WTC11 (cell line): ENCODE results near the gene TMEM120B. TPM values are rescaled to one million over a fixed set of nuclear protein-coding genes. Genes with fewer than 3 reads are reported as not detected.
A peak's percentile ranks its signal among the peaks of the same experiment; 100 is the strongest.

Experiments used
- ATAC-seq: fragments of 200-7000 bp; cut with Tn5 transposase; 2 replicates; pipeline ENCODE4 v1.10.0; 2021; ENCODE audit warnings: mild to moderate bottlenecking, moderate library complexity
- CTCF ChIA-PET: fragments of 300-600 bp; sonication (Branson Sonifier 250); formaldehyde crosslinking; loops from one replicate; lab custom pipeline; 2021; ENCODE audit warnings: antibody characterized with exemption; lab: Charles Lee
- POLR2A ChIA-PET: fragments of 350-600 bp; sonication (Branson Sonifier 250); formaldehyde crosslinking; loops from one replicate; lab custom pipeline; 2021; ENCODE audit warnings: antibody characterized with exemption; lab: Charles Lee
- DNase-seq: peaks from one replicate; pipeline ENCODE4 v3.0.0; 2021; ENCODE audit warnings: low spot score
- H3K27ac Mint-ChIP-seq: 2 replicates; pipeline ENCODE4 v1.8.0; 2021; ENCODE audit warnings: mixed read lengths
- H3K27me3 Mint-ChIP-seq: 2 replicates; pipeline ENCODE4 v1.8.0; 2021; ENCODE audit warnings: low read depth, mild to moderate bottlenecking, moderate library complexity, mixed read lengths
- H3K36me3 Mint-ChIP-seq: 2 replicates; pipeline ENCODE4 v1.8.0; 2021; ENCODE audit warnings: mixed read lengths
- H3K4me1 Mint-ChIP-seq: 2 replicates; pipeline ENCODE4 v1.8.0; 2022; ENCODE audit warnings: mixed read lengths
- H3K4me3 Mint-ChIP-seq: 2 replicates; pipeline ENCODE4 v1.8.0; 2021; ENCODE audit warnings: mild to moderate bottlenecking, moderate library complexity, mixed read lengths
- H3K9me3 Mint-ChIP-seq: 2 replicates; pipeline ENCODE4 v1.8.0; 2021; ENCODE audit warnings: mixed read lengths
- ATF2 ChIP-seq: sonication (generic); formaldehyde crosslinking; IDR thresholded peaks from 2 replicates; pipeline ENCODE4 v1.8.1; 2022; ENCODE audit warnings: low read depth, missing genetic modification reagents, borderline replicate concordance
- E2F5 ChIP-seq: sonication (generic); formaldehyde crosslinking; IDR thresholded peaks from 2 replicates; pipeline ENCODE4 v1.8.1; 2022; ENCODE audit warnings: mild to moderate bottlenecking, moderate library complexity, missing genetic modification reagents
- ETV6 ChIP-seq: sonication (generic); formaldehyde crosslinking; IDR thresholded peaks from 2 replicates; pipeline ENCODE4 v1.8.1; 2022; ENCODE audit warnings: mild to moderate bottlenecking, missing genetic modification reagents
- HMGXB4 ChIP-seq: sonication (generic); formaldehyde crosslinking; IDR thresholded peaks from 2 replicates; pipeline ENCODE4 v1.8.1; 2023; ENCODE audit warnings: mild to moderate bottlenecking, moderate library complexity, missing genetic modification reagents
- KAT7 ChIP-seq: sonication (generic); formaldehyde crosslinking; IDR thresholded peaks from 2 replicates; pipeline ENCODE4 v1.8.1; 2023; ENCODE audit warnings: missing genetic modification reagents, mild to moderate bottlenecking, borderline replicate concordance
- NFATC4 ChIP-seq: fragments of 250-450 bp; sonication (Bioruptor Pico); IDR thresholded peaks from 2 replicates; pipeline ENCODE4 v1.9.0; 2021; ENCODE audit warnings: mild to moderate bottlenecking
- SOX15 ChIP-seq: fragments of 250-450 bp; sonication (Bioruptor Pico); IDR thresholded peaks from 2 replicates; pipeline ENCODE4 v1.9.0; 2021; ENCODE audit warnings: mild to moderate bottlenecking
- ZNF263 ChIP-seq: sonication (generic); formaldehyde crosslinking; IDR thresholded peaks from 2 replicates; pipeline ENCODE4 v1.8.1; 2022; ENCODE audit warnings: low read depth, mild to moderate bottlenecking, moderate library complexity, missing genetic modification reagents
- ZNF281 ChIP-seq: sonication (generic); formaldehyde crosslinking; IDR thresholded peaks from 2 replicates; pipeline ENCODE4 v1.8.0; 2023; ENCODE audit warnings: mild to moderate bottlenecking, missing genetic modification reagents
- ZNF423 ChIP-seq: fragments of 250-450 bp; sonication (Bioruptor Pico); IDR thresholded peaks from 2 replicates; pipeline ENCODE4 v2.1.2; 2022; ENCODE audit warnings: mild to moderate bottlenecking, moderate library complexity
- total RNA-seq: library from RNA; stranded (reverse); gene quantifications from 3 replicates; pipeline ENCODE4 v1.2.3, GENCODE V29; 2021
- TF ChIP-seq, protein P1 (sequence below): sonication (generic); formaldehyde crosslinking; IDR thresholded peaks from 2 replicates; pipeline ENCODE4 v1.8.0; 2022; ENCODE audit warnings: mild to moderate bottlenecking, missing genetic modification reagents
- TF ChIP-seq, protein P2 (sequence below): fragments of 250-450 bp; sonication (Bioruptor Pico); conservative IDR thresholded peaks from 2 replicates; pipeline ENCODE4 v1.9.0; 2021; ENCODE audit warnings: mild to moderate bottlenecking
- TF ChIP-seq, protein P3 (sequence below): sonication (generic); formaldehyde crosslinking; IDR thresholded peaks from 2 replicates; pipeline ENCODE4 v1.8.1; 2023; ENCODE audit warnings: mild to moderate bottlenecking, missing genetic modification reagents, borderline replicate concordance
- TF ChIP-seq, protein P4 (sequence below): fragments of 250-450 bp; sonication (Bioruptor Pico); IDR thresholded peaks from 2 replicates; pipeline ENCODE4 v1.9.0; 2021; ENCODE audit warnings: moderate library complexity, mild to moderate bottlenecking, inconsistent platforms, borderline replicate concordance

TMEM120B gene
- total RNA-seq, 1 experiment from 2014 or later: 36.9 TPM

DNA sequence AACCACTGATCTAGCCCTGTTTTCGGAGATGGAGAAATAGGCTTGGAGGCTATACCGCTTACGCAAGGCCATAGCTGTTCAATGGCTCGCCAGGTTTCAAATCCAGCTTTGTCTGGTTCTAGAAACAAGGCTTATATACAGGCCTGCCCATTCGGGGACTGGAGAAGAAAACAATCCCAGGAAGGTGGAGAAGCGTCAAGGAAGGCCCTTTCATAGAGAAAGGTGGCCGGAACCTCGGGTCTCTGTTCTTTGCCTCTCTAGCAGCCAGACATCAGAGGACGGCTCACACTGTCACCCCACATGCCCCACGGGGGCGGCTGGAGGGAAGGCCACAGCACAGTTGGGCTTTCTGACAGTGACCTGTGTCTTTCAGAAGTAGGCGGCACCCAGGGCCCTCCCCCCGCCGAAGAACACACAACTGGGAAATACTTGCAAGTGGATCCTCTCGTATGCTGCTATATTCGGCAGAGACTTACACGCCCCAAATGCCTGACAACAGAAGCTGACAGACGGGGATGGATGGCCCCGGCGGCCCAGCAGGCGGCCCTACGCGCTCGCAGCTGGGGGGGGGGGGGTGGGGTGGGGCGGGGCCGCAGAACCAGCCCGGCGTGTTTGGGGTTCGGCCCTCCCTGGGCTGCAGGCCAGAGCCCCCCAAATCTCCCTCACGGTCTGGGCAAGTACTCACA is 86.7 kb downstream of the TMEM120B start:
- Mint-ChIP-seq H3K4me3 (peak overlapping the region; percentile 75), H3K9me3 (no peaks in the 10 kb centered on the region), H3K27ac (peak overlapping the region; percentile 92), H3K27me3 (no peaks in the 10 kb centered on the region), H3K4me1 (peaks cover 48% of the 10 kb centered on the region), H3K36me3 (peaks cover 15% of the 10 kb centered on the region)
- POLR2A ChIA-PET: interaction anchor here (0.5 to 11.7 kb wide), 3 partner anchors 10 to 89 kb away, joined by 3 to 161 read pairs (median 4); partner anchors contain the start of gene PSMD9
- DNase-seq (no peak), ATAC-seq (no peak)
- CTCF ChIA-PET: interaction anchor here (0.9 to 12.5 kb wide), 4 partner anchors 8 to 119 kb away, joined by 3 to 532 read pairs (median 116); partner anchors contain the start of genes CFAP251 and SETD1B
- no peak for TF ChIP-seq KAT7 (CRISPR knock-in tag)
- TF ChIP-seq, protein P1, sequence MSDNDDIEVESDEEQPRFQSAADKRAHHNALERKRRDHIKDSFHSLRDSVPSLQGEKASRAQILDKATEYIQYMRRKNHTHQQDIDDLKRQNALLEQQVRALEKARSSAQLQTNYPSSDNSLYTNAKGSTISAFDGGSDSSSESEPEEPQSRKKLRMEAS: 0 out of 2 replicates have a peak, but pooled peaks have one; percentile 15

- peak overlapping the region; percentile 75 for H3K4me3 Mint-ChIP-seq
- H3K36me3 Mint-ChIP-seq: peaks cover 14% of the 10 kb centered on the region
- no peaks in the 10 kb centered on the region for H3K27me3 Mint-ChIP-seq
- CTCF ChIA-PET: interaction anchor here (1.0 to 12.5 kb wide), 2 partner anchors 7 to 38 kb away, joined by 4 to 532 read pairs; partner anchors contain the start of gene SETD1B
- POLR2A ChIA-PET: interaction anchor here (0.5 to 11.7 kb wide), 2 partner anchors 9 to 87 kb away, joined by 4 to 161 read pairs; no protein-coding TSS in a partner anchor
- peak overlapping the region; percentile 89; the same call in 1 of the 2 replicates for H3K27ac Mint-ChIP-seq
- no peaks in the 10 kb centered on the region for H3K9me3 Mint-ChIP-seq
- peak; percentile 74 for DNase-seq
- peak; percentile 0; the same call in 1 of the 2 replicates for ATAC-seq
- H3K4me1 Mint-ChIP-seq: peaks cover 40% of the 10 kb centered on the region
- TF ChIP-seq, protein P2, sequence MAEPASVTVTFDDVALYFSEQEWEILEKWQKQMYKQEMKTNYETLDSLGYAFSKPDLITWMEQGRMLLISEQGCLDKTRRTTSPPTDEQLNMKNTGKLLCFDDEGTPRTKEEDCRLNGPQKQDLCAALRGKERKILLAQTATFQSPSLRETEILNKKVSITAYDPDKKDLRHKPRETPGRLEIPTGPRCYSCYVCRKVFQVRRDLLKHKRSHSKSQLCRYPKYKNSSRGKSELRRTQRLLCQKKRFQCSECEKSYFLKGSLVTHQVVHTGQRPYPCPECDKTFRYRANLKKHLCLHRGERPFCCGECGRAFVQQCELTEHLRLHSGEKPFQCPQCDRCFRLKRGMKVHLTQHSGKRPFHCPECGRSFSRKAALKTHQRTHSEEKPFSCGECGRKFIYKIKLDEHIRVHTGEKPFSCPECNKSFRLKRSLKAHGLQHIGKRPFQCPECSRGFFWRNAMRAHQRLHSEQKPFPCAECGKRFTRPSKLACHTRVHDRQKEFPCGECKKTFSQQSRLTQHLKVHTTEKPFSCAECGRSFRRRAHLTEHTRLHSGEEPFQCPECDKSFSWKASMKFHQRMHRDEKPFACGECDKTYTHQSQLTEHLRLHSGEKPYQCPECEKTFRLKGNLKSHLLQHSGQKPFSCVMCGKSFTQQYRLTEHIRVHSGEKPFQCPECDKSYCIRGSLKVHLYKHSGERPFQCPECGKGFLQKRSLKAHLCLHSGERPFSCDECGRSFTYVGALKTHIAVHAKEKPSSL (CRISPR knock-in tag): no peak
- TF ChIP-seq ZNF263 (CRISPR knock-in tag) (peak; percentile 91), SOX15 (CRISPR knock-in tag) (no peak), HMGXB4 (CRISPR knock-in tag) (peak; percentile 39; the same call in 1 of the 2 replicates), KAT7 (CRISPR knock-in tag) (0 out of 2 replicates have a peak, but pooled peaks have one; percentile 5), NFATC4 (no peak), ETV6 (CRISPR knock-in tag) (0 out of 2 replicates have a peak, but pooled peaks have one; percentile 48), ATF2 (CRISPR knock-in tag) (no peak), E2F5 (peak; percentile 46; the same call in 1 of the 2 replicates), ZNF281 (peak; percentile 70; the same call in 1 of the 2 replicates), ZNF423 (CRISPR knock-in tag) (peak; percentile 99)
- TF ChIP-seq, protein P1: peak; percentile 28; the same call in 1 of the 2 replicates
- TF ChIP-seq, protein P3, sequence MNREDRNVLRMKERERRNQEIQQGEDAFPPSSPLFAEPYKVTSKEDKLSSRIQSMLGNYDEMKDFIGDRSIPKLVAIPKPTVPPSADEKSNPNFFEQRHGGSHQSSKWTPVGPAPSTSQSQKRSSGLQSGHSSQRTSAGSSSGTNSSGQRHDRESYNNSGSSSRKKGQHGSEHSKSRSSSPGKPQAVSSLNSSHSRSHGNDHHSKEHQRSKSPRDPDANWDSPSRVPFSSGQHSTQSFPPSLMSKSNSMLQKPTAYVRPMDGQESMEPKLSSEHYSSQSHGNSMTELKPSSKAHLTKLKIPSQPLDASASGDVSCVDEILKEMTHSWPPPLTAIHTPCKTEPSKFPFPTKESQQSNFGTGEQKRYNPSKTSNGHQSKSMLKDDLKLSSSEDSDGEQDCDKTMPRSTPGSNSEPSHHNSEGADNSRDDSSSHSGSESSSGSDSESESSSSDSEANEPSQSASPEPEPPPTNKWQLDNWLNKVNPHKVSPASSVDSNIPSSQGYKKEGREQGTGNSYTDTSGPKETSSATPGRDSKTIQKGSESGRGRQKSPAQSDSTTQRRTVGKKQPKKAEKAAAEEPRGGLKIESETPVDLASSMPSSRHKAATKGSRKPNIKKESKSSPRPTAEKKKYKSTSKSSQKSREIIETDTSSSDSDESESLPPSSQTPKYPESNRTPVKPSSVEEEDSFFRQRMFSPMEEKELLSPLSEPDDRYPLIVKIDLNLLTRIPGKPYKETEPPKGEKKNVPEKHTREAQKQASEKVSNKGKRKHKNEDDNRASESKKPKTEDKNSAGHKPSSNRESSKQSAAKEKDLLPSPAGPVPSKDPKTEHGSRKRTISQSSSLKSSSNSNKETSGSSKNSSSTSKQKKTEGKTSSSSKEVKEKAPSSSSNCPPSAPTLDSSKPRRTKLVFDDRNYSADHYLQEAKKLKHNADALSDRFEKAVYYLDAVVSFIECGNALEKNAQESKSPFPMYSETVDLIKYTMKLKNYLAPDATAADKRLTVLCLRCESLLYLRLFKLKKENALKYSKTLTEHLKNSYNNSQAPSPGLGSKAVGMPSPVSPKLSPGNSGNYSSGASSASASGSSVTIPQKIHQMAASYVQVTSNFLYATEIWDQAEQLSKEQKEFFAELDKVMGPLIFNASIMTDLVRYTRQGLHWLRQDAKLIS: no peak; the same call in 1 of the 2 replicates
- TF ChIP-seq, protein P4, sequence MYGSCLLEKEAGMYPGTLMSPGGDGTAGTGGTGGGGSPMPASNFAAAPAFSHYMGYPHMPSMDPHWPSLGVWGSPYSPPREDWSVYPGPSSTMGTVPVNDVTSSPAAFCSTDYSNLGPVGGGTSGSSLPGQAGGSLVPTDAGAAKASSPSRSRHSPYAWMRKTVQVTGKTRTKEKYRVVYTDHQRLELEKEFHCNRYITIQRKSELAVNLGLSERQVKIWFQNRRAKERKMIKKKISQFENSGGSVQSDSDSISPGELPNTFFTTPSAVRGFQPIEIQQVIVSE (CRISPR knock-in tag): no peak
Measured at GRCh38 chr12:121799842-121800693, 87.5 kb downstream of the TMEM120B start.
